GM21381 (cell line): ENCODE measurements around the gene OSBPL9.
"Not testable (repeated sequence)": the region's sequence is repeated elsewhere in the genome, so short reads cannot be mapped to it uniquely, and the experiment has no call there.

Source experiments
- ATAC-seq: cut with Tn5 transposase; IDR thresholded peaks from one replicate; pipeline ENCODE4 v1.9.1; 2021; ENCODE audit warnings: mild to moderate bottlenecking, moderate library complexity; ENCODE audit not compliant: unreplicated experiment

OSBPL9 gene

DNA sequence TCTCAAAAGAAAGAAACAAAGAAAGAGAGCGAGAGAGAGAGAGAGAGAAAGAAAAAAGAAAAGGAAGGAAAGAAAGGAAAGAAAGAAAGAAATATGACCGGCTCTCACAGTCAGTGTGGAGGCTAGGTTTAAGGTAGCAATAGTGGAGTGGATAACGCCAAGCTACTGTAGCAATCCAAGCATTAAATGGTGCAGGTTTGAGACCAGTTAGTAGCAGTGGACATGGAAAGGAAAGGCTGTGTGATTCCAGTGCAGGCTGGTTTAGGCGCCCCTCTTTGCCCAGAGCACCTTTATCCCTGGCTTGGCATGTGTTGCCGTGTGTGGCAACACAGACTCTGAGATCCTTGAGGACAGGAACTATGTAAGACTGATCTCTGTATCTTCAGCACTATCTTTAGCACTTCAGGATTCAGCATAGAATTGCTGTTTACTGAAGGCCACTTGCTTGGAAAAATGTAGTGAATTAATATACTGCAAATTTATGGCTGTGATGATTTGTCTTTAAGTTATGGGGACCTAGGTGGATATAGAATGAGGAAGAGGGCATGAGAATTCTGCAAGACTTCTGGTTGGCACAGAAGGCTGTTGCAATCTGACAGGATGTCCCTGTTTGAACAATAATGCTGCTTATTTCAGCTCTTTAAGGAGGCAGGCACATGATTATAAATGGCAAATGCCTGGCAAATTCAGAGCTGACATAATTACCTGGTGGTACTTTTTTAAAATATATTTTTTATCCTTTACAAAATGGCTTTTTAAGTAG is 10.8 kb upstream of the OSBPL9 start:
- no peak for ATAC-seq

DNA sequence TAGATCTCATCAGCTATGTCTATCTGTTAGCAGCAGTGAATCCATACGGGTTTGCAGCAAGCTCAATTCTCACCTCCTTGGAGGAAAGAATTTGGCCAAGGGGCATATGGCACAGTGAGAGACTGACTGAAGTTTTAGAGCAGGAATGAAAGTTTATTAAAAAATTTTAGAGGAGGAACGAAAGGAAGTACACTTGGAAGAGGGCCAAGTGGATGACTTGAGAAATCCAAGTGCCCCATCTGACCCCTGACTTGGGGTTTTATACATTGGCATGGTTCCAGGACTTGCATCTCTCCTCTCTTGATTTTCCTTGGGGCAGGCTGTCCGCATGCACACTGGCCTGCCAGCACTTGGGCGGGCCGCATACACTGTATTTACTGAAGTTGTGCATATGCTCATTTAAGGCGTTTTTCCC is 9.2 kb upstream of the OSBPL9 start:
- ATAC-seq: no peak

DNA sequence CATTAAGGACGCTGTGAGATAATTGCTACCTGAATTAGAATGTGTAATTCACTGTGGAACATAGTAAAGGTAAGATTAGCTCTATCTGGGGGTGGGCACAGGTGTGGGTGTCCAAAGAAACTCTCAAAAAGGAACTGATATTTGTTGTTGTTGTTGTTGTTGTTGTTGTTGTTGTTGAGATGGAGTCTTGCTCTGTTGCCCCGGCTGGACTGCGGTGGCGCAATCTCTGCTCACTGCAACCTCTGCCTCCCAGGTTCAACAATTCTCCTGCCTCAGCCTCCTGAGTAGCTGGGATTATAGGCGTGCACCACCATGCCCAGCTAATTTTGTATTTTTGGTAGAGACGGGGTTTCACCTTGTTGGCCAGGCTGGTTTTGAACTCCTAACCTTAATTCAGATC is 6.8 kb upstream of the OSBPL9 start:
- not testable (repeated sequence) for ATAC-seq

DNA sequence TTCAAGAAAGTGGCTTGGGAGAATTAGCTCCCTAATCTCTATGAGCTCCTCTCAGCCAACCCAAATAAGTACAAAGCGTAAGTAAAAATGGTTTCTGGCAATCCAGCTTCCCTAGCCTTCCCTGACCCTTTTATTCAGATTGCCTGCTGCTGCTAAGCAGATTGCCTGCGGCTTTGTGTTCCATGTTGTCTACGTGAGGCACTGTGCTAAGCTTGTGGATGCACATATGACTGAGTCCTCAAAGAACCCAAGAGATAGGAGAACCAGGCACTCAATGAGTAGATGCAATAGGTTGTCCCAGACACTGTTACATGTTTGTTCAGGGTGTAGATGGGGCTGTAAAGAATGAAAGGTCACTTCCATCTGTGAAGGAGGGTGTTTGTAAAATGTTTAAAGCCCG is 6.3 kb upstream of the OSBPL9 start:
- no peak for ATAC-seq

DNA sequence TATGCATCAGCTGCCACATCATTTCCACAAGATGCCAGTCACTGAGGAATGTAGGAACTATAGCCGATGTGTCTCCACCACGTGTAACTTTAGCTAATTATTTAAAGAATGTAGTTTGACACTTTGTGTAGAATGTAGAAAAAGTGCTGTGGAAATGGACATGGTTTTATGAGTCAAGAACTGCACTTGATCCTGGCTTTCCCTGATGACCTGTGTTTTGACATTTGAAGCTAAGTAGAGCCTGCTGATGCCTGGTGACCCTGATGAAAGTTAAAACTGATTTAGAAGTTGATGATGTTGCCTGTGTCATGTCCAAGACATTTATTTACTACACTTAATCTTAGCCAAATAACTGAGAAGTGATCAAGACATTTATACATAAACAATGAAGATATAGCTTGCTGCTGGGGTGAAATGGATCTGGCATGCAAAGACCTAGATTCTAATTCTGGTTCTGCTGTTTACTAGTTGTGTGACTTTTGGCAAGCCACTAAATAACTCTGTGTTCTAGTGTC is 4.4 kb upstream of the OSBPL9 start:
- no peak for ATAC-seq

DNA sequence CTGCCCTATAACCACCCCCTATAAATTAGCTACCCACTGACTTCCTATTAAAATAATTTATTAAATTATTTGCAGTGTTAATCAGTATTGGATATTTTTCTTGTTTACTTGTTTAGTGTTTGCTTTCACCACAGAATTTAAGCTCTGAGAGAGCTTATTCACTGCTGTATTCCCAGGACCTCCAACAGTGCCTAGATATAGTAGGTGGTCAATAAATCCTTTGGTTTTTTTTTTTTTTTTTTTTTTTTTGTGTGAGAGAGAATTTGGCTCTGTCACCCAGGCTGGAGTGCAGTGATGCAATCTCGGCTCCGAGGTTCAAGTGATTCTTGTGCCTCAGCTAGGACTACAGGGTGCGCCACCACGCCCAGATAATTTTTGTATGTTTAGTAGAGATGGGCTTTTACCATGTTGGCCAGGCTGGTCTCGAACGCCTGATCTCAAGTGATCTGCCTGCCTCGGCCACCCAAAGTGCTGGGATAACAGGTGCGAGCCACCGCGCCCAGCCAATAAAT is 1.1 kb upstream of the OSBPL9 start:
- no peak for ATAC-seq

DNA sequence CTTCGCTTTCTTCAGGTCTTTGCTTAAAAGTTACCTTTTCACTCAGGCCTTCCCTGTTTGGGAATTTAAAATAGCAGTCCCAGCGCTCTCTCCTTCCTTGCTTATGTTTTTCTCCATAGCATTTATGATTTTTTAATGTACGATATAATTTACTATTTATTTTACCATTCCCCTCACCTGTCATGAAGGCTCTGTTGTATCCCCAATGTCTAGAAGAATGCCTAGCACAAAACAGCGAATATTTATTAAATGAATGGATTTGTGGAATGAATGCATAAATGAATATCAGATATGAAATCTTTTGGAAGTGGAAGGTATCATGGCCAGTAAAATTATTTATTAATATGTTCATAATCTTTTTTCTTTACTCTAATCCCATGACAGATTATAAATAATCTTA is 402 bp upstream of the OSBPL9 start:
- no peak for ATAC-seq

DNA sequence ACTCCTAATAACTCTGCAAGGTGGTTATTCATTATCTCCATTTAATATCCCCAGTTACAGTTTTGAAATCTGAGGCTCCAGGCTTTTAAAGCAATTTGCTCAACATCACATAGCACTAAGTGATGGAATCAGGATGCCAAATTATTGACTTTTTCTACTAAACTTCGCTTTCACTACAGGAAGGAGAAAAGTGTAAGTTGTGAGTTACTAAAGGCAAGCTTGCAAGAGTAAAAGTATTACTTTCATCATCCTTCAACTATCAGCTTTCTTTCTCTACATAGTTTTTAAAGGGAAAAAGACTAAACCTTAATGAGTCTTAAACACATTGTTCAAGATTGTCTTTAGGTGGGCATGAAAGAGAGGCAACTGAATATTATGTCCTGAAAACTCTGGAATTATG is 1.8 kb downstream of the OSBPL9 start:
- no peak for ATAC-seq

- no peak for ATAC-seq
Observed at GRCh38 chr1:51620470-51620869, 3.6 kb downstream of the OSBPL9 start.

- no peak for ATAC-seq
Observed at GRCh38 chr1:51621161-51621560, 4.3 kb downstream of the OSBPL9 start.

- ATAC-seq: no peak
Observed at GRCh38 chr1:51621841-51622454, 5.1 kb downstream of the OSBPL9 start.

DNA sequence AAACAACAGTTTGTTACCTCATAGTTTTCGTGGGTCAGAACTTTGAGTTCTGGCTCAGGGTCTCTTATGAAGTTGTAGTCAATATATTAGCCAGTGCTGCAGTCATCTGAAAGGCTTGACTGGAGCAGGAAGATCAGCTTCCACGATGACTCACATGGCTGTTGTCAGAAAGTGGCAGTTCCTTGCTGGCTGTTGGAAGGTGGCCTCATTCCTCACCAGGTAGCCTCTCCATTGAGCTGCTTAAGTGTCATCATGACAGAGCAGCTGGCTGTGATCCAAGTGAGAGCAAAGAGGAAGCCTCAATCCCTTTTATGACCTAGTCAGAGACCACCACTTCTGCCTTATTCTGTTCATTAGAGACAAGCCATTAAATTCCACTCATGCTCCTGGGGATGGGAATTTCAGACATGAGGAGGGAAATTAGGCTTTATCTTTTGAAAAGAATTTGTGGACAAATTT is 5.6 kb downstream of the OSBPL9 start:
- no peak for ATAC-seq

- no peak for ATAC-seq
Observed at GRCh38 chr1:51623025-51623424, 6.1 kb downstream of the OSBPL9 start.

GRCh38 chr1:51623450-51623849 is 6.6 kb downstream of the OSBPL9 start:
- ATAC-seq: no peak

GRCh38 chr1:51624855-51625254 is 8.0 kb downstream of the OSBPL9 start:
- no peak for ATAC-seq

- no peak for ATAC-seq
Observed at GRCh38 chr1:51627672-51628071, 10.8 kb downstream of the OSBPL9 start.

GRCh38 chr1:51628715-51629590 is 12.1 kb downstream of the OSBPL9 start:
- ATAC-seq: no peak

DNA sequence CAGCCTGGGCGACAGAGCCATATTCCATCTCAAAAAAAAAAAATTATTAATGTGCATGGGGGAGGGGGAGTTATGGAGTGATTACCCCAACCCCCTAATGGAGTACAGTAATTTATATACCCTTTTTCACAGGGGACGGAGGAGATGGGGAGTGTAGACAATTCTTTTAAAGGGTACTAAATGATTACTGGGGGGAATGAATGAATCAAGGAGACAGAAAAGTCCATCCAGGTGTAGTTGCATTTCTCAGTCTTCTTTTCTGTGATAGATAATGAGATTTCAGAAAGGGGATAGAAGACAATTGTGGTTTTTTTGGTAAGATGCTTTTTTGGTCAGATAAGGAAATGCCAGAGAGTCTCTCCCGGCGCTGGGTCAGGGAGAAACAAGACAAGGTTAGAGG is 13.0 kb downstream of the OSBPL9 start:
- ATAC-seq: no peak

- no peak for ATAC-seq
Observed at GRCh38 chr1:51630393-51630792, 13.5 kb downstream of the OSBPL9 start.

DNA sequence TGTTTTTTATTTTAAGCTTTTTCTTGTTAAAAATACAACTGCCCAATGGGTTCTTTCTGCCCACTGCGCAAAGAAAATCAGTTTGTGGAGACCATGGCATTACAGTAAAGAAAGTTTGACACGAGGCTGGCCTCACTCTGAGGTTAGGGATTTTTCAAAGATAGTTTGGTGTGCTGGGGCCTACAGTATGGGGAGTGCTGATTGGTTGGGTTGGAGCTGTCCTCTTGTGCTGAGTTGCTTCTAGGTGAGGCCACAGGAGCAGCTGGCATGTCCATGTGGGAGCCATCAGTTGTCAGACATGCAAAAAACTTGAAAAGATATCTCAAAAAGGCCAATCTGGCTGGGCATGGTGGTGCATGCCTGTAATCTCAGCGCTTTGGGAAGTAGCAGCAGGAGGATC is 14.0 kb downstream of the OSBPL9 start:
- no peak for ATAC-seq

GRCh38 chr1:51631747-51632146 is 14.9 kb downstream of the OSBPL9 start:
- no peak for ATAC-seq
